Measurements from ENCODE around the gene CHN2. TPM values are rescaled to one million over a fixed set of nuclear protein-coding genes. Genes with fewer than 3 reads are reported as not detected.

CHN2 gene
- total RNA-seq, 1 experiment from 2014 or later = 0.15 TPM

DNA sequence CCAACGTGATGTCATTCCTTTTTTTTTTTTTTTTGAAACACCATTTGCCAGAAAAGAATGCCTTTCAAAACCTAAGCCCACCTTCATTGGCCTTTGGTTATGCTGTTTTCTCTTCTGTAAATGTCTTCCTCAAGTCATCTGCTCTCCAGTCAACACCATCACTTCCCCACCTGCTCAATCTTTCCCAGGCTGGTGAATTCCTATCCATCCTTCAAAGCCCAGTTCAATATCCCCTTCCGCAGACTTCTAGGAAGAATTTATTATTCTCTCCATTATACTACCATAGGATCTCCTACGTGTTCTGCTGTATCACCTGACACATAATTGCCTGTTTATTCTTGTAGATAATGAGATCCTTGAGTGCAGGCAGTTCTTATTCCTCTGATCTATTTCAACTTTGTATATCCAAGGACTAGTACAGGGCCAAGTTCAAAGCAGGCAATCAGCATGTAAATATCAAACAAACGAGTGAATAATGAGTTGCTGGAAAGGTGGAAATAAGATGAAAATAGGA lies 295.6 kb downstream of the CHN2 start:
- Histone ChIP-seq H3K4me3 (ENCODE audit: low read depth in 2 of 2, low read length in 2 of 2) (no peak overlapping the region), H3K4me1 (ENCODE audit: control insufficient read depth, insufficient read depth, low read length) (peaks cover 2% of the 10 kb centered on the region; the same call in 1 of the 2 replicates), H3K27ac (ENCODE audit: low read length) (no peak overlapping the region), H3K36me3 (ENCODE audit: control insufficient read depth, insufficient read depth, low read length) (no peaks in the 10 kb centered on the region), H3K9me3 (ENCODE audit: control insufficient read depth, insufficient read depth, low read depth, low read length) (no peaks in the 10 kb centered on the region), H3K27me3 (ENCODE audit: control insufficient read depth, insufficient read depth, low read length) (no peaks in the 10 kb centered on the region; the same call in 1 of the 2 replicates)
- ATAC-seq (no peak), DNase-seq (ENCODE audit: low read depth, low spot score) (no peak)
- TF ChIP-seq POLR2AphosphoS5 (IDR thresholded peaks at IDR 0.05; ENCODE audit: low read depth, low read length) (no peak), SIN3A (IDR thresholded peaks at IDR 0.05; ENCODE audit: borderline replicate concordance, insufficient read depth, low read depth, low read length) (no peak), TCF7L2 (IDR thresholded peaks at IDR 0.05; ENCODE audit: low read depth, low read length) (no peak)
- TF ChIP-seq, protein P1, sequence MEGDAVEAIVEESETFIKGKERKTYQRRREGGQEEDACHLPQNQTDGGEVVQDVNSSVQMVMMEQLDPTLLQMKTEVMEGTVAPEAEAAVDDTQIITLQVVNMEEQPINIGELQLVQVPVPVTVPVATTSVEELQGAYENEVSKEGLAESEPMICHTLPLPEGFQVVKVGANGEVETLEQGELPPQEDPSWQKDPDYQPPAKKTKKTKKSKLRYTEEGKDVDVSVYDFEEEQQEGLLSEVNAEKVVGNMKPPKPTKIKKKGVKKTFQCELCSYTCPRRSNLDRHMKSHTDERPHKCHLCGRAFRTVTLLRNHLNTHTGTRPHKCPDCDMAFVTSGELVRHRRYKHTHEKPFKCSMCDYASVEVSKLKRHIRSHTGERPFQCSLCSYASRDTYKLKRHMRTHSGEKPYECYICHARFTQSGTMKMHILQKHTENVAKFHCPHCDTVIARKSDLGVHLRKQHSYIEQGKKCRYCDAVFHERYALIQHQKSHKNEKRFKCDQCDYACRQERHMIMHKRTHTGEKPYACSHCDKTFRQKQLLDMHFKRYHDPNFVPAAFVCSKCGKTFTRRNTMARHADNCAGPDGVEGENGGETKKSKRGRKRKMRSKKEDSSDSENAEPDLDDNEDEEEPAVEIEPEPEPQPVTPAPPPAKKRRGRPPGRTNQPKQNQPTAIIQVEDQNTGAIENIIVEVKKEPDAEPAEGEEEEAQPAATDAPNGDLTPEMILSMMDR (IDR thresholded peaks at IDR 0.05) = no peak
- TF ChIP-seq, protein P2, sequence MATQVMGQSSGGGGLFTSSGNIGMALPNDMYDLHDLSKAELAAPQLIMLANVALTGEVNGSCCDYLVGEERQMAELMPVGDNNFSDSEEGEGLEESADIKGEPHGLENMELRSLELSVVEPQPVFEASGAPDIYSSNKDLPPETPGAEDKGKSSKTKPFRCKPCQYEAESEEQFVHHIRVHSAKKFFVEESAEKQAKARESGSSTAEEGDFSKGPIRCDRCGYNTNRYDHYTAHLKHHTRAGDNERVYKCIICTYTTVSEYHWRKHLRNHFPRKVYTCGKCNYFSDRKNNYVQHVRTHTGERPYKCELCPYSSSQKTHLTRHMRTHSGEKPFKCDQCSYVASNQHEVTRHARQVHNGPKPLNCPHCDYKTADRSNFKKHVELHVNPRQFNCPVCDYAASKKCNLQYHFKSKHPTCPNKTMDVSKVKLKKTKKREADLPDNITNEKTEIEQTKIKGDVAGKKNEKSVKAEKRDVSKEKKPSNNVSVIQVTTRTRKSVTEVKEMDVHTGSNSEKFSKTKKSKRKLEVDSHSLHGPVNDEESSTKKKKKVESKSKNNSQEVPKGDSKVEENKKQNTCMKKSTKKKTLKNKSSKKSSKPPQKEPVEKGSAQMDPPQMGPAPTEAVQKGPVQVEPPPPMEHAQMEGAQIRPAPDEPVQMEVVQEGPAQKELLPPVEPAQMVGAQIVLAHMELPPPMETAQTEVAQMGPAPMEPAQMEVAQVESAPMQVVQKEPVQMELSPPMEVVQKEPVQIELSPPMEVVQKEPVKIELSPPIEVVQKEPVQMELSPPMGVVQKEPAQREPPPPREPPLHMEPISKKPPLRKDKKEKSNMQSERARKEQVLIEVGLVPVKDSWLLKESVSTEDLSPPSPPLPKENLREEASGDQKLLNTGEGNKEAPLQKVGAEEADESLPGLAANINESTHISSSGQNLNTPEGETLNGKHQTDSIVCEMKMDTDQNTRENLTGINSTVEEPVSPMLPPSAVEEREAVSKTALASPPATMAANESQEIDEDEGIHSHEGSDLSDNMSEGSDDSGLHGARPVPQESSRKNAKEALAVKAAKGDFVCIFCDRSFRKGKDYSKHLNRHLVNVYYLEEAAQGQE (IDR thresholded peaks at IDR 0.05; ENCODE audit: insufficient read depth in 1 of 2, low read depth in 2 of 2, low read length in 1 of 2) = no peak
- in situ Hi-C loops (cut with HindIII; ENCODE audit: low pct_unique_long_range_greater_than_20kb, low sequenced_read_pairs) (no loop called here), intact Hi-C loops (cut with micrococcal nuclease; ENCODE audit: unreplicated experiment) (no loop called here)
- BruUV-seq (replicated peaks) = no TSS peak
- ChIA-PET POLR2A (no interaction called here), CTCF (no interaction called here)

DNA sequence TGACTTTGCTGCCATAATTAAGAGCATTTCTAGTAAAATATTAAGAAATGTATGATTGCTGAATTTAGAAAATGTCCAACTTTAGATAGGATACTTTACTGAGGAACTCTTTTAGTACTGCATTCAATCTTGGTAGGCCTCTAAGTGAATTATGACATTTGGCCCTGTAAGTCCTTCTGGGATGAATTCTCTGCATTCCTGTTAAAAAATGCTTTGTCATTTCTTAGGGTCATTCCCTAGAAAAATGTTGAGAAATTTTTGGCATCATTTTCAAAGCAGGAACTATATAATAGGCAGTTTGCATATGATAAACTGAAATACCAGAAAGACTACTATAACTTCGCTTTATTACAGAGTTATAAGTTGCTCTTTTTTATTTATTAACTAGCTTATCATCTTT lies 299.8 kb downstream of the CHN2 start:
- no TSS peak for BruUV-seq (replicated peaks)
- no peak overlapping the region for H3K27ac ChIP-seq (ENCODE audit: low read length)
- DNase-seq (ENCODE audit: low read depth, low spot score) = no peak

More for the DNA sequence above, 299.8 kb downstream of the CHN2 start:
- ATAC-seq = no peak
- Histone ChIP-seq H3K9me3 (ENCODE audit: control insufficient read depth, insufficient read depth, low read depth, low read length) (no peaks in the 10 kb centered on the region), H3K36me3 (ENCODE audit: control insufficient read depth, insufficient read depth, low read length) (no peaks in the 10 kb centered on the region), H3K4me3 (ENCODE audit: low read depth in 2 of 2, low read length in 2 of 2) (no peak overlapping the region), H3K4me1 (ENCODE audit: control insufficient read depth, insufficient read depth, low read length) (no peaks in the 10 kb centered on the region), H3K27me3 (ENCODE audit: control insufficient read depth, insufficient read depth, low read length) (no peaks in the 10 kb centered on the region; the same call in 1 of the 2 replicates)
- TF ChIP-seq, protein P2 (IDR thresholded peaks at IDR 0.05; ENCODE audit: insufficient read depth in 1 of 2, low read depth in 2 of 2, low read length in 1 of 2) = no peak
- TF ChIP-seq SIN3A (IDR thresholded peaks at IDR 0.05; ENCODE audit: borderline replicate concordance, insufficient read depth, low read depth, low read length) (no peak), POLR2AphosphoS5 (IDR thresholded peaks at IDR 0.05; ENCODE audit: low read depth, low read length) (no peak), TCF7L2 (IDR thresholded peaks at IDR 0.05; ENCODE audit: low read depth, low read length) (no peak)
- TF ChIP-seq, protein P1 (IDR thresholded peaks at IDR 0.05) = no peak
- intact Hi-C loops (cut with micrococcal nuclease; ENCODE audit: unreplicated experiment) (no loop called here), in situ Hi-C loops (cut with HindIII; ENCODE audit: low pct_unique_long_range_greater_than_20kb, low sequenced_read_pairs) (no loop called here)
- CTCF ChIA-PET = no interaction called here
- POLR2A ChIA-PET = no interaction called here

Data from Panc1 (cell line).